Activated CD8-positive, alpha-beta memory T cell treated with anti-CD3 and anti-CD28 coated beads for 1 hour (primary cell): ENCODE measurements around the gene PCSK6.
"Not testable (repeated sequence)": the region's sequence is repeated elsewhere in the genome, so short reads cannot be mapped to it uniquely, and the experiment has no call there.

ENCODE experiments used
- DNase-seq, 2 donors: peaks; one replicate each; pipeline ENCODE4 v3.0.0-alpha.2; 2020; ENCODE audit warnings: low read depth in 1 of 2; ENCODE audit errors: extremely low read depth in 1 of 2

Gene PCSK6

GRCh38 chr15:101384276-101384675, 105.2 kb downstream of the PCSK6 start:
- no peak for DNase-seq

GRCh38 chr15:101382544-101382943, 107.0 kb downstream of the PCSK6 start:
- DNase-seq: no peak

- no peak for DNase-seq
These were observed 107.8 kb downstream of the PCSK6 start for GRCh38 chr15:101381671-101382212.

- no peak for DNase-seq
These were observed 109.4 kb downstream of the PCSK6 start for GRCh38 chr15:101380146-101380545.

- DNase-seq: no peak
These were observed 109.9 kb downstream of the PCSK6 start for GRCh38 chr15:101379647-101380046.

- DNase-seq: no peak
These were observed 110.6 kb downstream of the PCSK6 start for GRCh38 chr15:101378879-101379278.

- no peak for DNase-seq
These were observed 111.2 kb downstream of the PCSK6 start for GRCh38 chr15:101378171-101378755.

GRCh38 chr15:101376615-101377395, 112.7 kb downstream of the PCSK6 start:
- DNase-seq: no peak

- not testable (repeated sequence) for DNase-seq
These were observed 114.5 kb downstream of the PCSK6 start for GRCh38 chr15:101375006-101375405.

GRCh38 chr15:101374326-101374725, 115.2 kb downstream of the PCSK6 start:
- DNase-seq: no peak

GRCh38 chr15:101373577-101373976, 115.9 kb downstream of the PCSK6 start:
- DNase-seq: no peak

- DNase-seq: no peak
These were observed 116.5 kb downstream of the PCSK6 start for GRCh38 chr15:101372960-101373525.

GRCh38 chr15:101372149-101372577, 117.3 kb downstream of the PCSK6 start:
- DNase-seq: no peak

- DNase-seq: no peak
These were observed 118.0 kb downstream of the PCSK6 start for GRCh38 chr15:101371519-101371918.

GRCh38 chr15:101371081-101371480, 118.4 kb downstream of the PCSK6 start:
- no peak for DNase-seq

- DNase-seq: no peak
These were observed 119.0 kb downstream of the PCSK6 start for GRCh38 chr15:101370330-101371024.

- no peak for DNase-seq
These were observed 119.8 kb downstream of the PCSK6 start for GRCh38 chr15:101369676-101370075.

- DNase-seq: no peak
These were observed 120.5 kb downstream of the PCSK6 start for GRCh38 chr15:101368861-101369642.

GRCh38 chr15:101368086-101368780, 121.3 kb downstream of the PCSK6 start:
- no peak for DNase-seq

GRCh38 chr15:101366853-101367252, 122.7 kb downstream of the PCSK6 start:
- DNase-seq: no peak
